ENCODE measurements around the gene ZFYVE19. TPM values are rescaled to one million over a fixed set of nuclear protein-coding genes. Genes with fewer than 3 reads are reported as not detected.

Gene ZFYVE19
- total and polyA plus RNA-seq, 2 of the 13 experiments (the other 11 are each of a cell fraction or from before 2014, with no cell fraction given) = 23.3 to 44.0 TPM

GRCh38 chr15:40854161-40854560 is 47.3 kb downstream of the ZFYVE19 start:
- 64% methylated on average over 7 of the region's 10 CpGs for WGBS (ENCODE audit: low lambda C conversion rate)
- Histone ChIP-seq H3K4me3 (replicated peaks in 1 of 3; ENCODE audit: insufficient read depth in 1 of 3, low read depth in 2 of 3, low read length in 3 of 3) (no peak overlapping the region), H3K9ac (ENCODE audit: insufficient read depth, low read depth, low read length) (no peak overlapping the region), H3K79me2 (ENCODE audit: insufficient read depth, low read length) (no peaks in the 10 kb centered on the region), H3K27ac (ENCODE audit: extremely low read length, insufficient read depth, low read length) (no peak overlapping the region), H2AFZ (ENCODE audit: low read length) (no peak overlapping the region), H3K27me3 (ENCODE audit: control insufficient read depth in 1 of 2, insufficient read depth in 2 of 2, low read length in 2 of 2) (no peaks in the 10 kb centered on the region), H3K4me1 (ENCODE audit: insufficient read depth, low read length) (peaks cover 48% of the 10 kb centered on the region), H4K20me1 (ENCODE audit: insufficient read depth, low read length) (no peaks in the 10 kb centered on the region), H3K4me2 (ENCODE audit: low read depth, low read length) (no peak overlapping the region), H3K36me3 (replicated peaks in 1 of 2; ENCODE audit: control insufficient read depth in 1 of 2, insufficient read depth in 2 of 2, low read length in 2 of 2) (no peaks in the 10 kb centered on the region), H3K9me3 (ENCODE audit: low read length) (no peaks in the 10 kb centered on the region)
- no peak for ATAC-seq
- in situ Hi-C loops (cut with HindIII; ENCODE audit: extremely low pct_ligation_motif_present, low pct_unique_long_range_greater_than_20kb) = no loop called here
- TF ChIP-seq ATF5 (CRISPR knock-in tag; IDR thresholded peaks at IDR 0.05; ENCODE audit: low read depth) = no peak
- no peak for TF ChIP-seq NAIF1 (CRISPR knock-in tag; IDR thresholded peaks at IDR 0.05; ENCODE audit: borderline replicate concordance)
- TF ChIP-seq KAT7 (CRISPR knock-in tag; IDR thresholded peaks at IDR 0.05; ENCODE audit: borderline replicate concordance) = no peak
- no peak for TF ChIP-seq ZNF501 (CRISPR knock-in tag; IDR thresholded peaks at IDR 0.05)
- no peak for TF ChIP-seq ZNF773 (CRISPR knock-in tag; IDR thresholded peaks at IDR 0.05; ENCODE audit: borderline replicate concordance)
- TF ChIP-seq TFE3 (CRISPR knock-in tag; IDR thresholded peaks at IDR 0.05) = no peak
- no peak for TF ChIP-seq KLF15 (CRISPR knock-in tag; IDR thresholded peaks at IDR 0.05; ENCODE audit: borderline replicate concordance)
- no peak for TF ChIP-seq ZNF644 (CRISPR knock-in tag; IDR thresholded peaks at IDR 0.05; ENCODE audit: low read depth)
- TF ChIP-seq TEF (CRISPR knock-in tag; IDR thresholded peaks at IDR 0.05) = no peak
- no peak for TF ChIP-seq XBP1 (CRISPR knock-in tag; IDR thresholded peaks at IDR 0.05)
- intact Hi-C loops (cut with micrococcal nuclease; ENCODE audit: unreplicated experiment) = no loop called here
- ChIA-PET CTCF (ENCODE audit: low intra/inter-chr PET ratio, low total read pairs) (no interaction called here), POLR2A (no interaction called here)
- FAIRE-seq = no peak
- DNase-seq (ENCODE audit: low spot score) = no peak
- BruUV-seq (replicated peaks) = no TSS peak

All from HepG2 (cell line).